Hepatocyte (in vitro differentiated cells): ENCODE measurements around the gene AK3. TPM values are rescaled to one million over a fixed set of nuclear protein-coding genes. Genes with fewer than 3 reads are reported as not detected.

Experiments used
- DNase-seq: peaks from one replicate; pipeline ENCODE4 v3.0.0-alpha.2; 2016; ENCODE audit warnings: low spot score
- H2AFZ ChIP-seq: fragments of 200-600 bp; sonication (generic); 2 replicates; pipeline ENCODE4 v1.6.0; 2016; ENCODE audit warnings: antibody characterized with exemption, mild to moderate bottlenecking
- H3K27ac ChIP-seq: fragments of 200-600 bp; sonication (generic); 2 replicates; pipeline ENCODE4 v1.5.1; 2016; ENCODE audit warnings: mild to moderate bottlenecking
- H3K27me3 ChIP-seq: fragments of 200-600 bp; sonication (generic); 2 replicates; pipeline ENCODE4 v1.6.1; 2016
- H3K36me3 ChIP-seq: fragments of 200-600 bp; sonication (generic); replicated peaks from 2 replicates; pipeline ENCODE4 v1.5.1; 2016; ENCODE audit warnings: low read depth; ENCODE audit not compliant: insufficient read depth
- H3K4me1 ChIP-seq: fragments of 200-600 bp; sonication (generic); 2 replicates; pipeline ENCODE4 v1.5.1; 2016; ENCODE audit warnings: mild to moderate bottlenecking, moderate library complexity; ENCODE audit not compliant: insufficient read depth
- H3K4me2 ChIP-seq: fragments of 200-600 bp; sonication (generic); 2 replicates; pipeline ENCODE4 v1.6.0; 2016
- H3K4me3 ChIP-seq: fragments of 200-600 bp; sonication (generic); 2 replicates; pipeline ENCODE4 v1.5.1; 2016; ENCODE audit warnings: mild to moderate bottlenecking
- H3K79me2 ChIP-seq: fragments of 200-600 bp; sonication (generic); 2 replicates; pipeline ENCODE4 v1.6.0; 2017; ENCODE audit warnings: mild to moderate bottlenecking
- H3K9me2 ChIP-seq: fragments of 200-600 bp; sonication (generic); replicated peaks from 2 replicates; pipeline ENCODE4 v1.6.0; 2017; ENCODE audit warnings: mild to moderate bottlenecking; ENCODE audit not compliant: insufficient read depth
- H3K9me3 ChIP-seq: fragments of 200-600 bp; sonication (generic); 2 replicates; pipeline ENCODE4 v1.5.1; 2016; ENCODE audit warnings: low read depth, mild to moderate bottlenecking
- H4K20me1 ChIP-seq: fragments of 200-600 bp; sonication (generic); 2 replicates; pipeline ENCODE4 v1.6.0; 2016; ENCODE audit warnings: mild to moderate bottlenecking; ENCODE audit not compliant: insufficient read depth, poor library complexity, severe bottlenecking
- CTCF ChIP-seq: fragments of 200-600 bp; sonication (generic); IDR thresholded peaks from 2 replicates; pipeline ENCODE4 v1.5.1; 2016; ENCODE audit warnings: antibody characterized with exemption, mild to moderate bottlenecking; ENCODE audit not compliant: poor library complexity
- EZH2 ChIP-seq: fragments of 200-600 bp; sonication (generic); IDR thresholded peaks from 2 replicates; pipeline ENCODE4 v1.6.1; 2016; ENCODE audit warnings: antibody characterized with exemption, mild to moderate bottlenecking, borderline replicate concordance
- EZH2phosphoT487 ChIP-seq: fragments of 200-600 bp; sonication (generic); IDR thresholded peaks from one replicate; pipeline ENCODE4 v1.6.1; 2018; ENCODE audit warnings: antibody characterized with exemption, mild to moderate bottlenecking, low read depth, moderate library complexity; ENCODE audit not compliant: unreplicated experiment, severe bottlenecking
- WGBS: methylation state at CpG from one replicate; pipeline ENCODE4 v1.1.6; 2016; ENCODE audit warnings: low lambda C conversion rate; ENCODE audit errors: missing lambda C conversion rate; 5-methylcytosine and 5-hydroxymethylcytosine counted together
- polyA plus RNA-seq: library from polyadenylated mRNA; unstranded; fragments of >200 nt; fragmentation: Nextera tagmentation; extraction: Ambion mirVana; gene quantifications from 2 replicates; pipeline ENCODE4 v1.2.1, GENCODE V29; 2016
- total RNA-seq: library from RNA; depleted of rRNA; stranded (reverse); fragments of >200 nt; gene quantifications from 2 replicates; pipeline ENCODE4 v1.2.3, GENCODE V29; 2014

AK3 gene
- total and polyA plus RNA-seq, 2 experiments from 2014 or later: 102 to 141 TPM

GRCh38 chr9:4701526-4701925 lies 39.5 kb downstream of the AK3 start:
- Histone ChIP-seq H3K4me3 (no peak overlapping the region), H3K27me3 (no peaks in the 10 kb centered on the region), H3K9me3 (no peaks in the 10 kb centered on the region), H4K20me1 (no peaks in the 10 kb centered on the region), H3K79me2 (peaks cover 13% of the 10 kb centered on the region), H3K4me2 (no peak overlapping the region), H3K4me1 (peaks cover 5% of the 10 kb centered on the region), H3K9me2 (no peaks in the 10 kb centered on the region), H2AFZ (no peak overlapping the region), H3K27ac (no peak overlapping the region), H3K36me3 (no peaks in the 10 kb centered on the region)
- no peak for DNase-seq
- TF ChIP-seq CTCF (no peak), EZH2 (no peak), EZH2phosphoT487 (no peak)
- 87% methylated on average over 1 of the region's 1 CpG for WGBS

- H3K36me3 ChIP-seq: no peaks in the 10 kb centered on the region
- peaks cover 18% of the 10 kb centered on the region for H3K79me2 ChIP-seq
- no peak overlapping the region for H3K4me3 ChIP-seq
- TF ChIP-seq EZH2phosphoT487 (no peak), EZH2 (no peak), CTCF (no peak)
- no peak overlapping the region for H3K27ac ChIP-seq
- no peaks in the 10 kb centered on the region for H3K27me3 ChIP-seq
- no peak overlapping the region for H2AFZ ChIP-seq
- H3K4me2 ChIP-seq: no peak overlapping the region
- peaks cover 5% of the 10 kb centered on the region for H3K4me1 ChIP-seq
- H3K9me3 ChIP-seq: no peaks in the 10 kb centered on the region
- no peaks in the 10 kb centered on the region for H4K20me1 ChIP-seq
- no peaks in the 10 kb centered on the region for H3K9me2 ChIP-seq
- DNase-seq: no peak
- WGBS: 87% methylated on average over 2 of the region's 2 CpGs
Observed at GRCh38 chr9:4700932-4701331, 40.1 kb downstream of the AK3 start.

- Histone ChIP-seq H4K20me1 (no peaks in the 10 kb centered on the region), H3K9me2 (no peaks in the 10 kb centered on the region), H3K36me3 (no peaks in the 10 kb centered on the region), H3K27me3 (no peaks in the 10 kb centered on the region), H3K79me2 (peaks cover 19% of the 10 kb centered on the region), H2AFZ (no peak overlapping the region), H3K4me1 (peaks cover 5% of the 10 kb centered on the region), H3K27ac (peak overlapping the region; percentile 10), H3K9me3 (no peaks in the 10 kb centered on the region), H3K4me2 (peak overlapping the region; percentile 18), H3K4me3 (no peak overlapping the region)
- no peak for DNase-seq
- TF ChIP-seq EZH2phosphoT487 (no peak), EZH2 (no peak), CTCF (no peak)
- WGBS: 74% methylated on average over 3 of the region's 3 CpGs
Observed at GRCh38 chr9:4700091-4700490, 40.9 kb downstream of the AK3 start.

- no peaks in the 10 kb centered on the region for H3K4me1 ChIP-seq
- H3K4me3 ChIP-seq: no peak overlapping the region
- H3K27me3 ChIP-seq: no peaks in the 10 kb centered on the region
- WGBS: 93% methylated on average over 3 of the region's 3 CpGs
- H3K9me2 ChIP-seq: no peaks in the 10 kb centered on the region
- no peaks in the 10 kb centered on the region for H3K36me3 ChIP-seq
- H3K4me2 ChIP-seq: no peak overlapping the region
- H3K27ac ChIP-seq: no peak overlapping the region
- H3K9me3 ChIP-seq: no peaks in the 10 kb centered on the region
- no peak overlapping the region for H2AFZ ChIP-seq
- H3K79me2 ChIP-seq: peaks cover 41% of the 10 kb centered on the region
- no peaks in the 10 kb centered on the region for H4K20me1 ChIP-seq
- TF ChIP-seq CTCF: no peak
- no peak for TF ChIP-seq EZH2phosphoT487
- no peak for TF ChIP-seq EZH2
- no peak for DNase-seq
Observed at GRCh38 chr9:4691795-4692194, 49.2 kb downstream of the AK3 start.
